Head of caudate nucleus (tissue), 42 donors: ENCODE measurements around the gene RPL28.
A peak's percentile ranks its signal among the peaks of the same experiment; 100 is the strongest.

ENCODE experiments used
- DNase-seq, 42 donors: peaks; one replicate each; pipeline versions ENCODE4 v3.0.0 to v3.0.0-alpha.2; 2020 to 2021; ENCODE audit warnings: mixed read lengths in 7 of 42
- intact Hi-C: fragments of 100-400 bp; cut with DNase I; formaldehyde crosslinking; loops from one replicate; pipeline ENCODE4 v1.15.0; 2022

RPL28 gene

GRCh38 chr19:55352040-55352439 is 33.7 kb upstream of the RPL28 start:
- intact Hi-C loops: no loop called here
- no peak for DNase-seq

GRCh38 chr19:55352549-55353145 is 33.1 kb upstream of the RPL28 start:
- DNase-seq: no peak
- intact Hi-C loops: no loop called here

GRCh38 chr19:55353356-55353802 is 32.4 kb upstream of the RPL28 start:
- DNase-seq: peak in 1 of 42 donors; percentile 8
- intact Hi-C loops: no loop called here

GRCh38 chr19:55353803-55354697 is 31.7 kb upstream of the RPL28 start:
- peak in 28 of 42 donors; percentile 11 to 66 (median 41) for DNase-seq
- intact Hi-C loops: no loop called here

GRCh38 chr19:55354698-55355212 is 31.0 kb upstream of the RPL28 start, which contains the start of gene COX6B2:
Gene COX6B2 (minus strand): TSS chr19:55354719. CDS start chr19:55354521, 198 bp downstream.
- DNase-seq: no peak
- intact Hi-C loops: no loop called here

- DNase-seq: no peak
- intact Hi-C loops: no loop called here
Observed at GRCh38 chr19:55355213-55355821, 30.4 kb upstream of the RPL28 start.

GRCh38 chr19:55358493-55358892 is 27.2 kb upstream of the RPL28 start:
- DNase-seq: no peak

GRCh38 chr19:55358943-55359908 is 26.5 kb upstream of the RPL28 start:
- intact Hi-C loops: no loop called here
- DNase-seq: no peak

More at GRCh38 chr19:55358493-55358892, 27.2 kb upstream of the RPL28 start:
- intact Hi-C loops: no loop called here

- DNase-seq: no peak
- intact Hi-C loops: no loop called here
Observed at GRCh38 chr19:55360902-55361301, 24.8 kb upstream of the RPL28 start.

- DNase-seq: no peak
- intact Hi-C loops: no loop called here
Observed at GRCh38 chr19:55362174-55362989, 23.4 kb upstream of the RPL28 start.

- no peak for DNase-seq
- intact Hi-C loops: no loop called here
Observed at GRCh38 chr19:55362990-55363716, 22.6 kb upstream of the RPL28 start, which contains the start of gene GARIN5B. Gene GARIN5B (minus strand): TSS chr19:55363260. CDS start chr19:55363066, 194 bp downstream.

- DNase-seq: no peak
- intact Hi-C loops: no loop called here
Observed at GRCh38 chr19:55365245-55365644, 20.5 kb upstream of the RPL28 start.

GRCh38 chr19:55365964-55366363 is 19.8 kb upstream of the RPL28 start:
- intact Hi-C loops: no loop called here
- no peak for DNase-seq

GRCh38 chr19:55366790-55367189 is 18.9 kb upstream of the RPL28 start:
- no peak for DNase-seq
- intact Hi-C loops: no loop called here

GRCh38 chr19:55368106-55368505 is 17.6 kb upstream of the RPL28 start:
- intact Hi-C loops: no loop called here
- no peak for DNase-seq

GRCh38 chr19:55368701-55369563 is 16.8 kb upstream of the RPL28 start:
- no peak for DNase-seq
- intact Hi-C loops: no loop called here
